WTC11 (cell line): ENCODE results near the gene OR10P1. TPM values are rescaled to one million over a fixed set of nuclear protein-coding genes. Genes with fewer than 3 reads are reported as not detected.

ENCODE experiments used
- ATAC-seq: fragments of 200-7000 bp; cut with Tn5 transposase; 2 replicates; pipeline ENCODE4 v1.10.0; 2021; ENCODE audit warnings: mild to moderate bottlenecking, moderate library complexity
- CTCF ChIA-PET: fragments of 300-600 bp; sonication (Branson Sonifier 250); formaldehyde crosslinking; loops from one replicate; lab custom pipeline; 2021; ENCODE audit warnings: antibody characterized with exemption; lab: Charles Lee
- POLR2A ChIA-PET: fragments of 350-600 bp; sonication (Branson Sonifier 250); formaldehyde crosslinking; loops from one replicate; lab custom pipeline; 2021; ENCODE audit warnings: antibody characterized with exemption; lab: Charles Lee
- DNase-seq: peaks from one replicate; pipeline ENCODE4 v3.0.0; 2021; ENCODE audit warnings: low spot score
- H3K27ac Mint-ChIP-seq: 2 replicates; pipeline ENCODE4 v1.8.0; 2021; ENCODE audit warnings: mixed read lengths
- H3K27me3 Mint-ChIP-seq: 2 replicates; pipeline ENCODE4 v1.8.0; 2021; ENCODE audit warnings: low read depth, mild to moderate bottlenecking, moderate library complexity, mixed read lengths
- H3K36me3 Mint-ChIP-seq: 2 replicates; pipeline ENCODE4 v1.8.0; 2021; ENCODE audit warnings: mixed read lengths
- H3K4me1 Mint-ChIP-seq: 2 replicates; pipeline ENCODE4 v1.8.0; 2022; ENCODE audit warnings: mixed read lengths
- H3K4me3 Mint-ChIP-seq: 2 replicates; pipeline ENCODE4 v1.8.0; 2021; ENCODE audit warnings: mild to moderate bottlenecking, moderate library complexity, mixed read lengths
- H3K9me3 Mint-ChIP-seq: 2 replicates; pipeline ENCODE4 v1.8.0; 2021; ENCODE audit warnings: mixed read lengths
- CREB1 ChIP-seq: sonication (generic); formaldehyde crosslinking; IDR thresholded peaks from 2 replicates; pipeline ENCODE4 v1.8.0; 2023; ENCODE audit warnings: mild to moderate bottlenecking, missing genetic modification reagents
- EMX1 ChIP-seq: fragments of 250-450 bp; sonication (Bioruptor Pico); IDR thresholded peaks from 2 replicates; pipeline ENCODE4 v1.8.0; 2021; ENCODE audit warnings: mild to moderate bottlenecking
- FOXP1 ChIP-seq: sonication (generic); formaldehyde crosslinking; IDR thresholded peaks from 2 replicates; pipeline ENCODE4 v1.8.0; 2022; ENCODE audit warnings: missing genetic modification reagents, mild to moderate bottlenecking, moderate library complexity, borderline replicate concordance
- GABPB1 ChIP-seq: sonication (generic); formaldehyde crosslinking; IDR thresholded peaks from 2 replicates; pipeline ENCODE4 v1.8.1; 2023; ENCODE audit warnings: mild to moderate bottlenecking, missing genetic modification reagents
- HMGA2 ChIP-seq: fragments of 250-450 bp; sonication (Bioruptor Pico); IDR thresholded peaks from 2 replicates; pipeline ENCODE4 v1.4.0; 2021; ENCODE audit warnings: mild to moderate bottlenecking, moderate library complexity
- IRF2 ChIP-seq: sonication (generic); formaldehyde crosslinking; IDR thresholded peaks from 2 replicates; pipeline ENCODE4 v1.8.0; 2022; ENCODE audit warnings: low read depth, missing genetic modification reagents, borderline replicate concordance
- PRRX2 ChIP-seq: fragments of 250-450 bp; sonication (Bioruptor Pico); IDR thresholded peaks from 2 replicates; pipeline ENCODE4 v1.8.0; 2021; ENCODE audit warnings: mild to moderate bottlenecking
- TCF7 ChIP-seq: sonication (generic); formaldehyde crosslinking; IDR thresholded peaks from 2 replicates; pipeline ENCODE4 v1.8.0; 2022; ENCODE audit warnings: mild to moderate bottlenecking, low read depth, missing genetic modification reagents, moderate library complexity
- TP53 ChIP-seq: sonication (generic); formaldehyde crosslinking; IDR thresholded peaks from 2 replicates; pipeline ENCODE4 v1.8.1; 2023; ENCODE audit warnings: mild to moderate bottlenecking, missing genetic modification reagents
- ZNF263 ChIP-seq: sonication (generic); formaldehyde crosslinking; IDR thresholded peaks from 2 replicates; pipeline ENCODE4 v1.8.1; 2022; ENCODE audit warnings: low read depth, mild to moderate bottlenecking, moderate library complexity, missing genetic modification reagents
- ZNF416 ChIP-seq: fragments of 250-450 bp; sonication (Bioruptor Pico); IDR thresholded peaks from 2 replicates; pipeline ENCODE4 v1.9.0; 2021; ENCODE audit warnings: mild to moderate bottlenecking, inconsistent platforms
- total RNA-seq: library from RNA; stranded (reverse); gene quantifications from 3 replicates; pipeline ENCODE4 v1.2.3, GENCODE V29; 2021
- TF ChIP-seq, protein P1 (sequence below): sonication (generic); formaldehyde crosslinking; IDR thresholded peaks from 2 replicates; pipeline ENCODE4 v1.8.0; 2023; ENCODE audit warnings: missing genetic modification reagents
- TF ChIP-seq, protein P2 (sequence below): sonication (generic); formaldehyde crosslinking; IDR thresholded peaks from 2 replicates; pipeline ENCODE4 v1.8.0; 2022; ENCODE audit warnings: mild to moderate bottlenecking, missing genetic modification reagents
- TF ChIP-seq, protein P3 (sequence below): sonication (generic); formaldehyde crosslinking; IDR thresholded peaks from 2 replicates; pipeline ENCODE4 v1.8.1; 2023; ENCODE audit warnings: mild to moderate bottlenecking, missing genetic modification reagents
- TF ChIP-seq, protein P4 (sequence below): sonication (generic); formaldehyde crosslinking; IDR thresholded peaks from 2 replicates; pipeline ENCODE4 v1.8.0; 2022; ENCODE audit warnings: mild to moderate bottlenecking, missing genetic modification reagents
- TF ChIP-seq, protein P5 (sequence below): fragments of 250-450 bp; sonication (Bioruptor Pico); IDR thresholded peaks from 2 replicates; pipeline ENCODE4 v1.8.0; 2021; ENCODE audit warnings: mild to moderate bottlenecking
- TF ChIP-seq, protein P6 (sequence below): sonication (generic); formaldehyde crosslinking; IDR thresholded peaks from 2 replicates; pipeline ENCODE4 v1.8.1; 2023; ENCODE audit warnings: mild to moderate bottlenecking, missing genetic modification reagents
- TF ChIP-seq, protein P7 (sequence below): sonication (generic); formaldehyde crosslinking; IDR thresholded peaks from 2 replicates; pipeline ENCODE4 v1.8.0; 2022; ENCODE audit warnings: missing genetic modification reagents

The OR10P1 gene
- total RNA-seq, 1 experiment from 2014 or later: not detected

DNA sequence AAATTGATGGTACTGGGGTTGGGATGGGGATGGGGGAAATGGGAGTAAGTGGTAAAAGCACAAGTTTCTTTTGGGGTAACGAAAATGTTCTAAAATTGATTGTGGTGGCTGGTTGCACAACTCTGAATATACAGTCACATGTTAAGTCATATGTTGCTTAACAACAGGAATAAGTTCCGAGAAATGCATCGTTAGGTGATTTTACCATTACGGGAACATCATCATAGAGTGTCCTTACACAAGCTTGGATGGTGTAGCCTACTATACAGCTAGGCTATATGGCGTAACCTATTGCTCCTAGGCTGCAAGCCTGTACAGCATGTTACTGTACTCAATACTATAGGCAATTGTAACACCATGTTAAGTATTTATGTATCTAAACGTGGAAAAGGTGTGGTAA, 40.0 kb downstream of the OR10P1 start:
- CTCF ChIA-PET: interaction anchor here (0.6 to 2.0 kb wide), 5 partner anchors 20 to 62 kb away, joined by 3 to 7 read pairs (median 4); partner anchors contain the start of gene RDH5

More for the DNA sequence above, 40.0 kb downstream of the OR10P1 start:
- POLR2A ChIA-PET: no interaction called here
- H3K36me3 Mint-ChIP-seq: no peaks in the 10 kb centered on the region
- no peak overlapping the region for H3K4me3 Mint-ChIP-seq
- no peak overlapping the region for H3K27ac Mint-ChIP-seq
- ATAC-seq (no peak), DNase-seq (no peak)
- TF ChIP-seq, protein P1, sequence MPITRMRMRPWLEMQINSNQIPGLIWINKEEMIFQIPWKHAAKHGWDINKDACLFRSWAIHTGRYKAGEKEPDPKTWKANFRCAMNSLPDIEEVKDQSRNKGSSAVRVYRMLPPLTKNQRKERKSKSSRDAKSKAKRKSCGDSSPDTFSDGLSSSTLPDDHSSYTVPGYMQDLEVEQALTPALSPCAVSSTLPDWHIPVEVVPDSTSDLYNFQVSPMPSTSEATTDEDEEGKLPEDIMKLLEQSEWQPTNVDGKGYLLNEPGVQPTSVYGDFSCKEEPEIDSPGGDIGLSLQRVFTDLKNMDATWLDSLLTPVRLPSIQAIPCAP (CRISPR knock-in tag): no peak
- TF ChIP-seq TCF7 (no peak), EMX1 (CRISPR knock-in tag) (no peak), CREB1 (no peak), ZNF263 (no peak), GABPB1 (CRISPR knock-in tag) (no peak), HMGA2 (CRISPR knock-in tag) (no peak), FOXP1 (CRISPR knock-in tag) (no peak), PRRX2 (CRISPR knock-in tag) (no peak), TP53 (CRISPR knock-in tag) (no peak), IRF2 (no peak), ZNF416 (CRISPR knock-in tag) (no peak)
- TF ChIP-seq, protein P2, sequence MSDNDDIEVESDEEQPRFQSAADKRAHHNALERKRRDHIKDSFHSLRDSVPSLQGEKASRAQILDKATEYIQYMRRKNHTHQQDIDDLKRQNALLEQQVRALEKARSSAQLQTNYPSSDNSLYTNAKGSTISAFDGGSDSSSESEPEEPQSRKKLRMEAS (CRISPR knock-in tag): no peak
- TF ChIP-seq, protein P3, sequence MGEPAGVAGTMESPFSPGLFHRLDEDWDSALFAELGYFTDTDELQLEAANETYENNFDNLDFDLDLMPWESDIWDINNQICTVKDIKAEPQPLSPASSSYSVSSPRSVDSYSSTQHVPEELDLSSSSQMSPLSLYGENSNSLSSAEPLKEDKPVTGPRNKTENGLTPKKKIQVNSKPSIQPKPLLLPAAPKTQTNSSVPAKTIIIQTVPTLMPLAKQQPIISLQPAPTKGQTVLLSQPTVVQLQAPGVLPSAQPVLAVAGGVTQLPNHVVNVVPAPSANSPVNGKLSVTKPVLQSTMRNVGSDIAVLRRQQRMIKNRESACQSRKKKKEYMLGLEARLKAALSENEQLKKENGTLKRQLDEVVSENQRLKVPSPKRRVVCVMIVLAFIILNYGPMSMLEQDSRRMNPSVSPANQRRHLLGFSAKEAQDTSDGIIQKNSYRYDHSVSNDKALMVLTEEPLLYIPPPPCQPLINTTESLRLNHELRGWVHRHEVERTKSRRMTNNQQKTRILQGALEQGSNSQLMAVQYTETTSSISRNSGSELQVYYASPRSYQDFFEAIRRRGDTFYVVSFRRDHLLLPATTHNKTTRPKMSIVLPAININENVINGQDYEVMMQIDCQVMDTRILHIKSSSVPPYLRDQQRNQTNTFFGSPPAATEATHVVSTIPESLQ (CRISPR knock-in tag): no peak
- TF ChIP-seq, protein P4, sequence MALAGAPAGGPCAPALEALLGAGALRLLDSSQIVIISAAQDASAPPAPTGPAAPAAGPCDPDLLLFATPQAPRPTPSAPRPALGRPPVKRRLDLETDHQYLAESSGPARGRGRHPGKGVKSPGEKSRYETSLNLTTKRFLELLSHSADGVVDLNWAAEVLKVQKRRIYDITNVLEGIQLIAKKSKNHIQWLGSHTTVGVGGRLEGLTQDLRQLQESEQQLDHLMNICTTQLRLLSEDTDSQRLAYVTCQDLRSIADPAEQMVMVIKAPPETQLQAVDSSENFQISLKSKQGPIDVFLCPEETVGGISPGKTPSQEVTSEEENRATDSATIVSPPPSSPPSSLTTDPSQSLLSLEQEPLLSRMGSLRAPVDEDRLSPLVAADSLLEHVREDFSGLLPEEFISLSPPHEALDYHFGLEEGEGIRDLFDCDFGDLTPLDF: no peak
- TF ChIP-seq, protein P5, sequence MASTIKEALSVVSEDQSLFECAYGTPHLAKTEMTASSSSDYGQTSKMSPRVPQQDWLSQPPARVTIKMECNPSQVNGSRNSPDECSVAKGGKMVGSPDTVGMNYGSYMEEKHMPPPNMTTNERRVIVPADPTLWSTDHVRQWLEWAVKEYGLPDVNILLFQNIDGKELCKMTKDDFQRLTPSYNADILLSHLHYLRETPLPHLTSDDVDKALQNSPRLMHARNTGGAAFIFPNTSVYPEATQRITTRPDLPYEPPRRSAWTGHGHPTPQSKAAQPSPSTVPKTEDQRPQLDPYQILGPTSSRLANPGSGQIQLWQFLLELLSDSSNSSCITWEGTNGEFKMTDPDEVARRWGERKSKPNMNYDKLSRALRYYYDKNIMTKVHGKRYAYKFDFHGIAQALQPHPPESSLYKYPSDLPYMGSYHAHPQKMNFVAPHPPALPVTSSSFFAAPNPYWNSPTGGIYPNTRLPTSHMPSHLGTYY (CRISPR knock-in tag): no peak
- TF ChIP-seq, protein P6, sequence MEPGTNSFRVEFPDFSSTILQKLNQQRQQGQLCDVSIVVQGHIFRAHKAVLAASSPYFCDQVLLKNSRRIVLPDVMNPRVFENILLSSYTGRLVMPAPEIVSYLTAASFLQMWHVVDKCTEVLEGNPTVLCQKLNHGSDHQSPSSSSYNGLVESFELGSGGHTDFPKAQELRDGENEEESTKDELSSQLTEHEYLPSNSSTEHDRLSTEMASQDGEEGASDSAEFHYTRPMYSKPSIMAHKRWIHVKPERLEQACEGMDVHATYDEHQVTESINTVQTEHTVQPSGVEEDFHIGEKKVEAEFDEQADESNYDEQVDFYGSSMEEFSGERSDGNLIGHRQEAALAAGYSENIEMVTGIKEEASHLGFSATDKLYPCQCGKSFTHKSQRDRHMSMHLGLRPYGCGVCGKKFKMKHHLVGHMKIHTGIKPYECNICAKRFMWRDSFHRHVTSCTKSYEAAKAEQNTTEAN (CRISPR knock-in tag): no peak
- TF ChIP-seq, protein P7, sequence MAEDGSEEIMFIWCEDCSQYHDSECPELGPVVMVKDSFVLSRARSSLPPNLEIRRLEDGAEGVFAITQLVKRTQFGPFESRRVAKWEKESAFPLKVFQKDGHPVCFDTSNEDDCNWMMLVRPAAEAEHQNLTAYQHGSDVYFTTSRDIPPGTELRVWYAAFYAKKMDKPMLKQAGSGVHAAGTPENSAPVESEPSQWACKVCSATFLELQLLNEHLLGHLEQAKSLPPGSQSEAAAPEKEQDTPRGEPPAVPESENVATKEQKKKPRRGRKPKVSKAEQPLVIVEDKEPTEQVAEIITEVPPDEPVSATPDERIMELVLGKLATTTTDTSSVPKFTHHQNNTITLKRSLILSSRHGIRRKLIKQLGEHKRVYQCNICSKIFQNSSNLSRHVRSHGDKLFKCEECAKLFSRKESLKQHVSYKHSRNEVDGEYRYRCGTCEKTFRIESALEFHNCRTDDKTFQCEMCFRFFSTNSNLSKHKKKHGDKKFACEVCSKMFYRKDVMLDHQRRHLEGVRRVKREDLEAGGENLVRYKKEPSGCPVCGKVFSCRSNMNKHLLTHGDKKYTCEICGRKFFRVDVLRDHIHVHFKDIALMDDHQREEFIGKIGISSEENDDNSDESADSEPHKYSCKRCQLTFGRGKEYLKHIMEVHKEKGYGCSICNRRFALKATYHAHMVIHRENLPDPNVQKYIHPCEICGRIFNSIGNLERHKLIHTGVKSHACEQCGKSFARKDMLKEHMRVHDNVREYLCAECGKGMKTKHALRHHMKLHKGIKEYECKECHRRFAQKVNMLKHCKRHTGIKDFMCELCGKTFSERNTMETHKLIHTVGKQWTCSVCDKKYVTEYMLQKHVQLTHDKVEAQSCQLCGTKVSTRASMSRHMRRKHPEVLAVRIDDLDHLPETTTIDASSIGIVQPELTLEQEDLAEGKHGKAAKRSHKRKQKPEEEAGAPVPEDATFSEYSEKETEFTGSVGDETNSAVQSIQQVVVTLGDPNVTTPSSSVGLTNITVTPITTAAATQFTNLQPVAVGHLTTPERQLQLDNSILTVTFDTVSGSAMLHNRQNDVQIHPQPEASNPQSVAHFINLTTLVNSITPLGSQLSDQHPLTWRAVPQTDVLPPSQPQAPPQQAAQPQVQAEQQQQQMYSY (CRISPR knock-in tag): no peak
- TF ChIP-seq, all 79 proteins: peak for 0
- H3K9me3 Mint-ChIP-seq: no peaks in the 10 kb centered on the region
- peaks cover 25% of the 10 kb centered on the region for H3K27me3 Mint-ChIP-seq
- peaks cover 10% of the 10 kb centered on the region for H3K4me1 Mint-ChIP-seq
